ENCODE measurements around the gene KIF26B.

Gene KIF26B

GRCh38 chr1:245241526-245242130 lies 86.8 kb downstream of the KIF26B start:
- DNase-seq (ENCODE audit: low spot score), result no peak

DNA sequence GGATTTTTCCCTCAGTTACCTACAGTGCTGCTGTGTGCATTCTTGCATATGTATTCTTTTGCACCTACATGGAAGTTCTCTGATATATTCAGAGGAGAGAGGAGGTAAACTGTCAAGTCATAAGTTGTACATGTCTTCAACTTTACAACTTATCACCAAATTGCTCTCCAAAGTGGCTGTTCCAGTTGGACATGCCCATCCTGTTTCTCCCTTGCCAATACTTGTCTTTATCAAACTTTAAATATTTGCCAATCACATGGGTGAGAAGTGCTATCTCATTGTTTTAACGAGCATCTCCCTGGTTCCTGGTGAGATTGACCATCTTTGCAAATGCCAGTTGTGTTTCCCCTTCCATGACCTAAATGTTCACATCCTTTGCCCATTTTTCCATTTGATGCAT lies 88.2 kb downstream of the KIF26B start:
- no peak for DNase-seq (ENCODE audit: low spot score)

- no peak for DNase-seq (ENCODE audit: low spot score)
Observed at GRCh38 chr1:245245021-245245667, 90.4 kb downstream of the KIF26B start.

GRCh38 chr1:245246433-245246832 lies 91.6 kb downstream of the KIF26B start:
- DNase-seq (ENCODE audit: low spot score), result no peak

DNA sequence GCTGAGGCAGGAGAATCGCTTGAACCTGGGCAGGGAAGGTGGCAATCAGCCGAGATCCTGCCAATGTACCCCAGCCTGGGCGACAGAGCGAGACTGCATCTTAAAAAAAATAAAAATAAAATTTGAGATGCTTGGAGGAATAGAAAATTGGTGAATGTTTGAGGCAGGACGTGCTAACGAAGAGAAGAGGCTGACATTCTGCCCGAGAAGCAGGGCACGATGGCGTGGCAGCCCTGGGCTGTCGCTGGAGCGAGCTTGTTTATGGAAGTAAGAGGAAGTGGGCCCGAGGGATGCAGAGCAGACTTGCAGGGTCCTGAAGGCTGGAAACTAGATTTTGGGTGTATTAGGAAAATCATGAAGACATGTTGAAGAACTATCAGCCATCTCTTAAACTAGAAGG lies 92.6 kb downstream of the KIF26B start:
- DNase-seq (ENCODE audit: low spot score), result no peak

- DNase-seq (ENCODE audit: low spot score), result no peak
Observed at GRCh38 chr1:245247801-245248200, 93.0 kb downstream of the KIF26B start.

- no peak for DNase-seq (ENCODE audit: low spot score)
Observed at GRCh38 chr1:245248231-245248731, 93.5 kb downstream of the KIF26B start.

DNA sequence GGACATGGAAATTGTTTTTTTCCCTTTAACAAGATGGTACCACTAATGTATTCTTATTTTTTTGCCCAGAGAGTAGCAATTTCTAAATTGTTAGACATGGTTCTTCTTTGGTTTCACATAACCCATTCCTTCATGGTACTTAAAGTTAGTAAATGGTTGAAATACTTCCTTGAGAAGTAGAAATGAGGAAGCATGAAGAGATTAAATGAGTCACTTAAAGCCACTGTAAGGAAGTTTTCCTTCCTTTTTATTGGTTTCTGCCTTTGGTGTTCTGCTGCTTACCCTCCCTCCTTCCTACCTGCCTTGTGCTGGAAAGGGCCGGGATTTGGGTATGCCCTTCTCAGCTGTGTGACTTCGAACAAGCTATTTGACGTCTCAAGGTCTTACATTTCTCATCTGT lies 101.0 kb downstream of the KIF26B start:
- no peak for DNase-seq (ENCODE audit: low spot score)

DNA sequence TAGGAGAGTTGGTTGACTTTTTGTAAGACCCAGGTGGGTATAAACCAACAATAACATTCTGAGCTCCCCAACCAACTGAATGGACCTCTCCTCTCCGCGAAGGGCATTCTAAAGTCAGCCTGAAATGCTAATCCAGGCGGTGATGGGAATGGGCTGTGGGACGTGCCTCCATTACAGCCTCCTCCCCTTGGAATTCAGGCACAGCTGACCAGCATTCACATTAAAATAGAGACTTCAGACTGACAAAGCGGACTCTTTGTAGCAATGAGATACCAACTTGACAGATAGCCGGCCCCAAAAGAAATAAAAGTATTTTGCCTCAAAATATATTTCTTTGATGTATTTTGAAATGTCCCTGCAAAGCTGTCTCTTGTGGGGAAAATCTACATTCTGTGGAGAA lies 101.7 kb downstream of the KIF26B start:
- DNase-seq (ENCODE audit: low spot score), result no peak

- no peak for DNase-seq (ENCODE audit: low spot score)
Observed at GRCh38 chr1:245258271-245258920, 103.6 kb downstream of the KIF26B start.

DNA sequence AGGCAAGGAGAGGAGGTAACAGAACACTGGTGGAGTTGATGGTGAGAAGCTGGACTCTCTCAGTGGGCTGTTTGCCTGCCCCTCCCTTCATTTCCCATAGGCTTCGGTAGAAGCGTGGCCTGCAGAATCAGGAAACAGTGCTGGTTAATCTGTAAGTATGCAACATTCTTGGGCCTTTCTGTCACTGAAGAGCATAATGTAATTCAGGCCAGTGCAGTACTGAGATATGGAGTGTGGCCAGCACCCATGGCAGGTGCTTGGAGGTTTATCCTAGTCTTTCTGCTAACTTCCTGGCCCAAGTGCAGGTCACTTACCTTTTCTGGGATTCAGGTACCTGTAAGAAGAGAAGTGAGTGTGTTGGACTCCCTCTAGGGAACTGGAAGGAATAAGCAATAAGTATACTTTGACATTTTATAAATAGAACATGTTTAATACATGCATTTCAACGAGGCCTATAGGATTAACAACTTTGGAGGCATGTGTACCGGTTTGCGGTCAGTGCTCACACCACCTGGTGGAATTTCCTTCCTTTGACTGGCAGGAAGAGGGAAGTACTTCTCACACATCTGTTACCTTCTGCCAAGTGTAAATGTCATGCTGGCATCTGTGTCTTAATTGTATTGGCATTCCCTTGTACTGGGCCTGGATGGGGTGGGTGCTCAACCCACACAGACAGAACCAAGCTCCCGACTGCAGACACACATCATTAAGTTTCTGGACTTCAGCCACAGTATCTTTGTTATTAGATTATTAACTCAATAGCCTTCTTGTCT lies 105.5 kb downstream of the KIF26B start:
- DNase-seq (ENCODE audit: low spot score), result no peak

DNA sequence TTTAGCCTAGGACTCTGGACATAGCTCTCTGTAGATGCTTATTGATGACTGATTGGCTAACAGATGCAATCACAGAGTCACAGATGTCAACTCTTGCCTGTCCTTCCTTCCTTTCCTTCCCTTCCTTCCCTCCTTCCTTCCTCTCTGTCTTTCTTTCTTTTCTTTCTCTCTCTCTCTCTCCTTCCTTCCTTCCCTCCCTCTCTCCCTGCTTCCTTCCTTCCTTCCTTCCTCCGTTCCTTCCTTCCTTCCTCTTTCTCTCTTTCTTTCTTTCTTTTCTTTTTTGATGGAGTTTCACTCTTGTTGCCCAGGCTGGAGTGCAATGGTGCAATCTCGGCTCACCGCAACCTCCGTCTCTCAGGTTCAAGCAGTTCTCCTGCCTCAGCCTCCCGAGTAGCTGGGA lies 106.1 kb downstream of the KIF26B start:
- no peak for DNase-seq (ENCODE audit: low spot score)

GRCh38 chr1:245261786-245262185 lies 107.0 kb downstream of the KIF26B start:
- DNase-seq (ENCODE audit: low spot score), result no peak

DNA sequence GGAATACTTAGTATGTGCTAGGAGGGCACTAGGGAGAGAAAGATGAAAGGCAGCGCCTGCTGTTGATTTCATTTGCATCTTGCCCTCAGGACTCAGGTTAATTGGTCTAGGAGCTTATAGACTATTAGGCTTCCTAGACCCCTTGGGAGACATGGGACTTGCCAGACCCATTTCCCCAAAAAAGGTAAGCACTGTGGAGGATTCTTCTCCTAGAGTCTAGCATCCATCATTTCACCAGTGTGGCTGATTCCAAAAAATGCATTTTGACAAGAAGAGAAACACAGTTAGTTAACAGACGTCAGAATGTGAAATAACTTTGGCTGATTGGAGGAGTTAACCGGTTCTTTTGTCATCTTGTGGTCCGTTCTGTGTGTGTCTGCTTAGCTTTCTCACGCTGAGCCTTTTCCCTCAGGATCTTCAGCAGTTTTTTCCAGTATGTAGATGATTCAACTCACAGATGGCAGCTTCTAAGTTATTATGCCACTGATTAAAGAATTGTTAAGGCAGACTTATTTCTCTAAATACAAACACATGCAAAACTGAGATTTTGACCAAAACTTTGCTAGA lies 108.8 kb downstream of the KIF26B start:
- DNase-seq (ENCODE audit: low spot score), result no peak

DNA sequence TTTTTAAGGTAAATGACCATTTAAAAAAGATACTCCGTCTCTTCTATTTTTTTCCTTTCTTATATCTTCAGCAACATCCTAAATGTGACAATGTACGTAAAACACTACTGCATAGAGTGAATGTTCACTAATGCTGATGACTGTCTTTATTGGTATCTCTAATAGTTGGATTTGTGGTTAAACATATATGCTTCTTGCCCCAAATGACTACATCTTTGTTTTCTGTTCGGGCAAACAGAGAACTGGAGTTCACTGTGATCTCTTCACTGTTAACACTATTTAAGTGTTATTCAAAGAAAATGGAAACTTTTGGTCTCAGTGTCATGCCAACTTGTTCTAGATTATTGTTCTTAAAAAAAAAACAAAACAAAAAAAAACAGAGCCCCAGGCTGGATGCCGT lies 109.4 kb downstream of the KIF26B start:
- DNase-seq (ENCODE audit: low spot score), result no peak

DNA sequence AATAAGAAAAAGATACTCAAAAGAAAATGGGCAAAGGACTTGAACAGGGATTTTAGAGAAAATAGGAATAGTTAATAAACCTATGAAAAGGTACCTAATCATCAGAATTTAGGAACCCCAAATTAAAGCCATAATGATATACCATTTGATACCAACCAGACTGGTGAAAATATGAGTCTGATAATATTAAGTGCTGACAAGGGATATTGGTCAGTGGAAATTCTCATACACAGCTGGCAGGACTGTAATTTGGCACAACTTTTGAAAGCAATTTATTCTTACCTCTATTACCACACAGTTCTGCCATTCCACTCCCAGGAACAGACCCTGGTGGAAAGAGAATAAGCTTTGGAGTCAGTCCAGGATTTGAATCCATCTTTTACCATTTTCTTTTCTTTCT lies 111.3 kb downstream of the KIF26B start:
- DNase-seq (ENCODE audit: low spot score), result no peak

DNA sequence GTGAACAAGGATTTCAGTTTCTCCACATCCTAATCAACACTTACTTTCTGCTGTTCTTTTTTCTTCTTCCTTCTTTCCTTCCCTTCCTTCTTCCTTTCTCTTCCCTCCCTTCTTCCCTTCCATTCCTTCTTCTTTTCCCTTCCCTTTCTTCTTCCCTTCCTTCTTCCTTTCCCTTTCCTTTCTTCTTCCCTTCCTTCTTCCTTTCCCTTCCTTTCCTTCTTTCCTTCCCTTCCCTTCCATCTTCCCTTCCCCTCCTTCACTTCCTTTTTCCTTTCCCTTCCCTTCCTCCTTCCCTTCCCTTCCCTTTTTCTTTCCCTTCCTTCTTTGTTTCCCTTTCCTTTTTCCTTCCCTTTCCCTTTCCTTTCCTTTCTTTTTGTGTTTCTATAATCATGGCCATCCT lies 115.3 kb downstream of the KIF26B start:
- DNase-seq (ENCODE audit: low spot score), result no peak

- no peak for DNase-seq (ENCODE audit: low spot score)
Observed at GRCh38 chr1:245270972-245271371, 116.2 kb downstream of the KIF26B start.

GRCh38 chr1:245272676-245273075 lies 117.9 kb downstream of the KIF26B start:
- no peak for DNase-seq (ENCODE audit: low spot score)

- no peak for DNase-seq (ENCODE audit: low spot score)
Observed at GRCh38 chr1:245276445-245276844, 121.7 kb downstream of the KIF26B start.

DNA sequence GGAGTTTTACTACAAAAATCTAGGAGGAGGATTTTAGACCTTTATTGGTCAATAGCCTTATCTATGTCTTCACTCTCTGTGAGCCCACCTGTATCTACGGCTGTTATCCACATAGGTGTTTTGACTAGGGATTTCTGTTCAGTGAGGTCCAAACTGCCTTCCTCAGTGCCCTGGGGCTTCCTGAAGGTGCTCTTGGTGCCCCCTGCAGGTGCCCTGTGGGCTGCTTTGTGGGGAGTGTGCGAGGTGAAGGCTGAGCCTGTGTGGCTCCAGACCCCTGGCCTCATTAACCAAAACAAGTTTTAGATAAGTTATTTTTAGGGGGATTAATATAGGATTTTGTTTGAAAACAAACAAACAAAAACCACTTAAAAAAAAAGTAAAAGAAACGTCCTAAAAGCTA lies 122.5 kb downstream of the KIF26B start:
- no peak for DNase-seq (ENCODE audit: low spot score)

DNA sequence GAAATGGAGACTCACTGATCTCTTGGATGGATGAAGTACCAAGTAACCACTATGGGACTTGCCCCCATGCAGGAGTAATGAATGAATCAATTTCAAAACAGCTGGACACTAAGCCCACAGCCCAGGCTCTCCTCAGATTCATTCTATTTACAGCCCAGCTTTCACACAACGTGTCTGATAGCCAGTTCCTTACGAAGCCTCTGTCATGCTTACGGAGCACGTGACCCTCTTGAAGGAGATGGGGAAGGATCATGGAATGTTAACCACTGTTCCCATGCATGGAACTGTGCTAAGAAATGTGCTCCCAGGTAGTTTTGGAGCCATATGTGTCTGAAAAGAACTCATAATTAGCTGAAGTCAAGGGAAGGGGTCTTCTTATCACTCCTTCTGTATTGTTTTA lies 124.1 kb downstream of the KIF26B start:
- no peak for DNase-seq (ENCODE audit: low spot score)

Measured in AG08396 (cell line).